ENCODE data around the gene LRP10.

DNA sequence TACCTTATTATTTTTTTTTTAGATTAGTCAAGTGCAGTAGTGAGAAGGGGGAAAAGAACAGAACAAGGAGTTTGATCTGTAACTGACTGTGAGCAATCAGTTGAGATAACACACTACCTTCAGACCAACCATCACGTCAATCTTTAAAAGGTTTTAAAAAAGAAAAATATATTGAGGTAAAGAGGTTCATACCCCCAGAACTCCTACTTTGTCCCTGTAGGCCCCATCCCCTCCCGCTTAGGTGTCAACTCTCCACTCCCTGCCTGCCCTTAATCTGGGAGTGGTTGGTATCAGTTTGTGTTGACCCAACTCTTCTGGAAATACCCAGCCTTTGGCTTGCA, 19.0 kb upstream of the LRP10 start:
- no peak for TF ChIP-seq EZH2 (IDR thresholded peaks at IDR 0.05; ENCODE audit: insufficient read depth, poor library complexity, severe bottlenecking)
- no peak for TF ChIP-seq EZH2phosphoT487 (IDR thresholded peaks at IDR 0.05; ENCODE audit: insufficient read depth, low read depth)
